ENCODE data around the gene FAM171A2.

Gene FAM171A2

GRCh38 chr17:44378171-44378705, 14.6 kb upstream of the FAM171A2 start:
- H3K18ac ChIP-seq (ENCODE audit: low read length), result no peak overlapping the region
- H2BK12ac ChIP-seq (ENCODE audit: low read length), result no peak overlapping the region
- no peak for DNase-seq
- no peak overlapping the region for H2AK5ac ChIP-seq (ENCODE audit: low read length)
- no CpG with 5 or more reads among the region's 14 CpGs for WGBS (ENCODE audit: extremely low coverage, insufficient coverage, insufficient read length)
- H3K4ac ChIP-seq (ENCODE audit: low read depth, low read length), result no peak overlapping the region
- H3K4me2 ChIP-seq (ENCODE audit: low read length), result no peak overlapping the region
- peaks cover 3% of the 10 kb centered on the region for H3K9me3 ChIP-seq (ENCODE audit: insufficient read depth, low read depth, low read length)
- H3K27me3 ChIP-seq (ENCODE audit: insufficient read depth, low read length), result no peaks in the 10 kb centered on the region
- no peak overlapping the region for H3K4me3 ChIP-seq (ENCODE audit: low read depth, low read length)
- H3K79me1 ChIP-seq (ENCODE audit: low read length), result no peaks in the 10 kb centered on the region
- no peak overlapping the region for H3K27ac ChIP-seq (ENCODE audit: low read depth, low read length)
- no peak overlapping the region for H4K12ac ChIP-seq (ENCODE audit: low read depth, low read length)
- H3K36me3 ChIP-seq (ENCODE audit: control insufficient read depth in 1 of 2, insufficient read depth in 2 of 2, low read length in 2 of 2), result no peaks in the 10 kb centered on the region
- no peak overlapping the region for H3K23ac ChIP-seq (ENCODE audit: low read length)
- H3K9ac ChIP-seq (ENCODE audit: low read length), result no peak overlapping the region
- H4K91ac ChIP-seq (ENCODE audit: low read depth, low read length), result no peak overlapping the region
- no peak overlapping the region for H2BK5ac ChIP-seq (ENCODE audit: low read depth, low read length, poor library complexity)
- no peak overlapping the region for H3K14ac ChIP-seq (ENCODE audit: low read length)
- peaks cover 10 to 12% of the 10 kb centered on the region in 2 experiments for H3K4me1 ChIP-seq (ENCODE audit: control insufficient read depth in 1 of 2, insufficient read depth in 2 of 2, low read length in 2 of 2)
- H3K79me2 ChIP-seq (ENCODE audit: control insufficient read depth, insufficient read depth, low read length, poor library complexity), result peaks cover 2% of the 10 kb centered on the region
- no peak overlapping the region for H2BK120ac ChIP-seq (ENCODE audit: insufficient read depth, low read length, poor library complexity)
- no peak overlapping the region for H2AFZ ChIP-seq (ENCODE audit: insufficient read depth, low read length, poor library complexity)
- H4K8ac ChIP-seq (ENCODE audit: low read depth, low read length), result no peak overlapping the region

DNA sequence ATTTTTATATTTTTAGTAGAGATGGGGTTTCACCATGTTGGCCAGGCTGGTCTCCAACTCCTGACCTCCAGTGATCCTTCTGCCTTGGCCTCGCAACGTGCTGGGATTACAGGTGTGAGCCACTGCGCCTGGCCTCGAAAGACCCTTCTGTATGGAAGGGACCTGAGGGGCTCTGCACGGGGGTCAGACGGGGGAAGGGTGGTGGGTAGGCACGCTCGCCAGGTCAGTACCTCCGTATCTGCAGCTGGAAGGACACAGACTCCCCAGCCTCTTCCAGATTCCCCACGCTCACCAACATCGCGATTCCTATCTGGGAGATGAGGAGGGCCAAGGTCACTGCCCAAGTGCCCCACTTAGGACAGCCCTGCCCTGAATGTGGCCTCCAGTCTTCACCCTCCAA, 13.1 kb upstream of the FAM171A2 start:
- H3K27me3 ChIP-seq (ENCODE audit: insufficient read depth, low read length), result no peaks in the 10 kb centered on the region
- peaks cover 10 to 12% of the 10 kb centered on the region in 2 experiments for H3K4me1 ChIP-seq (ENCODE audit: control insufficient read depth in 1 of 2, insufficient read depth in 2 of 2, low read length in 2 of 2)
- H4K8ac ChIP-seq (ENCODE audit: low read depth, low read length), result no peak overlapping the region
- no peak overlapping the region for H3K18ac ChIP-seq (ENCODE audit: low read length)
- no peak overlapping the region for H2AK5ac ChIP-seq (ENCODE audit: low read length)
- no peak overlapping the region for H3K14ac ChIP-seq (ENCODE audit: low read length)
- no peak overlapping the region for H4K12ac ChIP-seq (ENCODE audit: low read depth, low read length)
- no CpG with 5 or more reads among the region's 12 CpGs for WGBS (ENCODE audit: extremely low coverage, insufficient coverage, insufficient read length)
- H4K91ac ChIP-seq (ENCODE audit: low read depth, low read length), result no peak overlapping the region
- no peak overlapping the region for H2BK120ac ChIP-seq (ENCODE audit: insufficient read depth, low read length, poor library complexity)
- H3K27ac ChIP-seq (ENCODE audit: low read depth, low read length), result no peak overlapping the region
- H2AFZ ChIP-seq (ENCODE audit: insufficient read depth, low read length, poor library complexity), result no peak overlapping the region
- H2BK5ac ChIP-seq (ENCODE audit: low read depth, low read length, poor library complexity), result no peak overlapping the region
- no peak overlapping the region for H3K4ac ChIP-seq (ENCODE audit: low read depth, low read length)
- peaks cover 3% of the 10 kb centered on the region for H3K9me3 ChIP-seq (ENCODE audit: insufficient read depth, low read depth, low read length)
- H3K4me3 ChIP-seq (ENCODE audit: low read depth, low read length), result no peak overlapping the region
- H3K79me2 ChIP-seq (ENCODE audit: control insufficient read depth, insufficient read depth, low read length, poor library complexity), result peaks cover 2% of the 10 kb centered on the region
- no peak overlapping the region for H3K4me2 ChIP-seq (ENCODE audit: low read length)
- no peak overlapping the region for H3K23ac ChIP-seq (ENCODE audit: low read length)
- no peak for DNase-seq
- H3K9ac ChIP-seq (ENCODE audit: low read length), result no peak overlapping the region
- no peaks in the 10 kb centered on the region for H3K79me1 ChIP-seq (ENCODE audit: low read length)
- no peak overlapping the region for H2BK12ac ChIP-seq (ENCODE audit: low read length)
- H3K36me3 ChIP-seq (ENCODE audit: control insufficient read depth in 1 of 2, insufficient read depth in 2 of 2, low read length in 2 of 2), result no peaks in the 10 kb centered on the region

DNA sequence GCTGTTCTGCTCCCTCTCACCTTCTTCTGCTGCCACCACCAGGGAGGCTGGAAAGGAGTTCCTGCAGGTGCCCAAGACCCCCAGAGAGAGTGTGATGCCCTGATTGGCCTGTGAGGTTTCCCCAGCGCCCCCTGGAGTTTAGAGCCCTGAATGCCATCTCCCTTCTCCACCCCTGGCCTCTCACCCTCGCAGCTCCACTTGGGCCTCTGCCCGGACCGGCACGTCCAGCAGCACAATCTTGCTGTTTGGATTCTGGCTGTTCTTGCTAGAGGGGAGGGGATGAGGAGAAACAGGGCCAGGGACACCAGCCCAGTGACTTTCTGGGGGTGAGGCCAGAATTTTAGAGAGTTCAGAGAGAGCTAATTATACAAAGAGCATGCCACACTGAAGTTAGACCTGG, 12.5 kb upstream of the FAM171A2 start:
- H3K18ac ChIP-seq (ENCODE audit: low read length), result no peak overlapping the region
- H3K36me3 ChIP-seq (ENCODE audit: control insufficient read depth in 1 of 2, insufficient read depth in 2 of 2, low read length in 2 of 2), result no peaks in the 10 kb centered on the region
- H4K91ac ChIP-seq (ENCODE audit: low read depth, low read length), result no peak overlapping the region
- no peak overlapping the region for H3K23ac ChIP-seq (ENCODE audit: low read length)
- H3K4me2 ChIP-seq (ENCODE audit: low read length), result no peak overlapping the region
- no peak overlapping the region for H3K4me3 ChIP-seq (ENCODE audit: low read depth, low read length)
- no peak overlapping the region for H2BK120ac ChIP-seq (ENCODE audit: insufficient read depth, low read length, poor library complexity)
- H3K9me3 ChIP-seq (ENCODE audit: insufficient read depth, low read depth, low read length), result peaks cover 3% of the 10 kb centered on the region
- no peak overlapping the region for H3K9ac ChIP-seq (ENCODE audit: low read length)
- no peak for DNase-seq
- H3K4ac ChIP-seq (ENCODE audit: low read depth, low read length), result no peak overlapping the region
- H3K4me1 ChIP-seq (ENCODE audit: control insufficient read depth in 1 of 2, insufficient read depth in 2 of 2, low read length in 2 of 2), result peaks cover 10 to 12% of the 10 kb centered on the region in 2 experiments
- no peak overlapping the region for H2BK5ac ChIP-seq (ENCODE audit: low read depth, low read length, poor library complexity)
- H2AK5ac ChIP-seq (ENCODE audit: low read length), result no peak overlapping the region
- H3K79me2 ChIP-seq (ENCODE audit: control insufficient read depth, insufficient read depth, low read length, poor library complexity), result peaks cover 2% of the 10 kb centered on the region
- H2BK12ac ChIP-seq (ENCODE audit: low read length), result no peak overlapping the region
- no peak overlapping the region for H3K27ac ChIP-seq (ENCODE audit: low read depth, low read length)
- WGBS (ENCODE audit: extremely low coverage, insufficient coverage, insufficient read length), result no CpG with 5 or more reads among the region's 5 CpGs
- H4K8ac ChIP-seq (ENCODE audit: low read depth, low read length), result no peak overlapping the region
- H4K12ac ChIP-seq (ENCODE audit: low read depth, low read length), result no peak overlapping the region
- H2AFZ ChIP-seq (ENCODE audit: insufficient read depth, low read length, poor library complexity), result no peak overlapping the region
- H3K27me3 ChIP-seq (ENCODE audit: insufficient read depth, low read length), result no peaks in the 10 kb centered on the region
- H3K14ac ChIP-seq (ENCODE audit: low read length), result no peak overlapping the region
- no peaks in the 10 kb centered on the region for H3K79me1 ChIP-seq (ENCODE audit: low read length)

DNA sequence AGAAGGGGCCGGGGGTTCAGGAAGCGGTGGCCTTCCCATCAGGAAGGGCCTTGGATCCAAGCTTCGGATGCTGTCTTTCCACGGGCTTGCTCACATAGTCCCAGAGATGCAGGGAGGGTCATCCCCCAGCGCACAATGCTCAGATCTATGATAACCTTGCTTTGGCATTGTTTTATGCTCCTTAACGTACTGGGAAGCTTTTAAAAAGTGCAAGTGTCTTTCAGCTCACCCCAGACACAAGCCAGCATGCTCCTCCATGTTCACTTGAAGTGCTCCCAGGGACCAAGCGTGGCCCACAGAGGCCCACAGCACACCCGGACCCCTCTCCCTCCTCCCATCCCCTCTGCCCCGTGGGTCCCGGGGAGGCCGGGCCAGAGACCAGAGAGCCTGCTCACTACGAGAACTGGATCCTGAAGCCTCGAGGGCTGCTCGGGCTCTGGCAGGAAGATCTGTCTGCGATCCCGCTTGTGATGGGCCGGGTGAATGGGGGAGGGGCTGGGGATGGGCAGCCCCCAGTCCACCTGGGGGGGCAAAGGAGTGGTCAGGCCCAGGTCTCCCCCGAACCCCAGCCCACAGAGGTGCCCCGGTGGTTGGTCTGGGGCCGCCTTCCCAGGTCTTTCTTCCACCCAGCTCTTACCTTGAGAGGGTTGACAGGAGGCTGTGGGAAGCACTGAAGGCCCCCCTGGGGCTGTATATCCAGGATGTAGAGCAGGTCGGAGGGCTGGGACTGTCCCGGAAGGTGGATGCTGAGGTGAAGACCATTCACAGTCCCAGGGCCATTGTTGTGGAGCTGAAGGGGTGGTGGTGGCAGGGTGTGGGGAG, 11.8 kb upstream of the FAM171A2 start:
- H2AK5ac ChIP-seq (ENCODE audit: low read length), result no peak overlapping the region
- no peak overlapping the region for H3K14ac ChIP-seq (ENCODE audit: low read length)
- no peak overlapping the region for H4K8ac ChIP-seq (ENCODE audit: low read depth, low read length)
- no peak overlapping the region for H2BK12ac ChIP-seq (ENCODE audit: low read length)
- no CpG with 5 or more reads among the region's 22 CpGs for WGBS (ENCODE audit: extremely low coverage, insufficient coverage, insufficient read length)
- DNase-seq, result no peak
- no peak overlapping the region for H3K9ac ChIP-seq (ENCODE audit: low read length)
- peak overlapping the region; percentile 20 for H4K12ac ChIP-seq (ENCODE audit: low read depth, low read length)
- H2BK120ac ChIP-seq (ENCODE audit: insufficient read depth, low read length, poor library complexity), result no peak overlapping the region
- H3K36me3 ChIP-seq (ENCODE audit: control insufficient read depth in 1 of 2, insufficient read depth in 2 of 2, low read length in 2 of 2), result no peaks in the 10 kb centered on the region
- no peak overlapping the region for H3K4ac ChIP-seq (ENCODE audit: low read depth, low read length)
- H3K27me3 ChIP-seq (ENCODE audit: insufficient read depth, low read length), result no peaks in the 10 kb centered on the region
- H3K79me2 ChIP-seq (ENCODE audit: control insufficient read depth, insufficient read depth, low read length, poor library complexity), result peaks cover 2% of the 10 kb centered on the region
- H4K91ac ChIP-seq (ENCODE audit: low read depth, low read length), result no peak overlapping the region
- H3K79me1 ChIP-seq (ENCODE audit: low read length), result no peaks in the 10 kb centered on the region
- H3K4me2 ChIP-seq (ENCODE audit: low read length), result no peak overlapping the region
- no peak overlapping the region for H3K4me3 ChIP-seq (ENCODE audit: low read depth, low read length)
- peaks cover 3% of the 10 kb centered on the region for H3K9me3 ChIP-seq (ENCODE audit: insufficient read depth, low read depth, low read length)
- no peak overlapping the region for H2BK5ac ChIP-seq (ENCODE audit: low read depth, low read length, poor library complexity)
- H2AFZ ChIP-seq (ENCODE audit: insufficient read depth, low read length, poor library complexity), result no peak overlapping the region
- H3K4me1 ChIP-seq (ENCODE audit: control insufficient read depth in 1 of 2, insufficient read depth in 2 of 2, low read length in 2 of 2), result peaks cover 10 to 12% of the 10 kb centered on the region in 2 experiments
- H3K23ac ChIP-seq (ENCODE audit: low read length), result no peak overlapping the region
- H3K18ac ChIP-seq (ENCODE audit: low read length), result no peak overlapping the region
- no peak overlapping the region for H3K27ac ChIP-seq (ENCODE audit: low read depth, low read length)
